Liver (tissue), 9 donors: ENCODE data around the gene REC114. TPM values are rescaled to one million over a fixed set of nuclear protein-coding genes. Genes with fewer than 3 reads are reported as not detected.

Experiments
- DNase-seq: peaks from one replicate; pipeline ENCODE4 v3.0.0-alpha.2; 2017; ENCODE audit warnings: low spot score
- H3K27ac ChIP-seq, 2 donors: one replicate each; pipeline ENCODE4 v1.7.0; 2013; ENCODE audit warnings: inconsistent platforms in 2 of 2, low read length in 2 of 2, control low read depth in 1 of 2, low read depth in 1 of 2, mild to moderate bottlenecking in 1 of 2
- H3K27me3 ChIP-seq, 4 donors: one replicate each; pipeline versions ENCODE4 v1.6.1 to v1.7.0; 2013; ENCODE audit warnings: low read length in 3 of 4, inconsistent platforms in 1 of 4, mild to moderate bottlenecking in 1 of 4, moderate library complexity in 1 of 4; ENCODE audit not compliant: control insufficient read depth in 4 of 4, insufficient read depth in 4 of 4
- H3K36me3 ChIP-seq, 4 donors: one replicate each; pipeline versions ENCODE4 v1.6.1 to v1.7.0; 2013; ENCODE audit warnings: low read length in 3 of 4, mild to moderate bottlenecking in 3 of 4, low read depth in 1 of 4, moderate library complexity in 1 of 4; ENCODE audit not compliant: control insufficient read depth in 4 of 4, insufficient read depth in 3 of 4
- H3K4me1 ChIP-seq, 4 donors: one replicate each; pipeline versions ENCODE4 v1.6.1 to v1.7.0; 2013; ENCODE audit warnings: low read length in 3 of 4, mild to moderate bottlenecking in 3 of 4, moderate library complexity in 1 of 4; ENCODE audit not compliant: control insufficient read depth in 4 of 4, insufficient read depth in 4 of 4
- H3K4me3 ChIP-seq, 3 donors: one replicate each; pipeline versions ENCODE4 v1.6.1 to v1.7.0; 2013; ENCODE audit warnings: low read length in 3 of 3, control low read depth in 1 of 3, low read depth in 1 of 3, mild to moderate bottlenecking in 1 of 3
- H3K9ac ChIP-seq, 2 donors: one replicate each; pipeline ENCODE4 v1.7.0; 2013; ENCODE audit warnings: low read length in 2 of 2, mild to moderate bottlenecking in 2 of 2, moderate library complexity in 2 of 2, control low read depth in 1 of 2, low read depth in 1 of 2
- H3K9me3 ChIP-seq, 4 donors: one replicate each; pipeline versions ENCODE4 v1.6.1 to v1.7.0; 2013; ENCODE audit warnings: low read length in 3 of 4; ENCODE audit not compliant: control insufficient read depth in 4 of 4
- EGR1 ChIP-seq, 2 donors: IDR thresholded peaks; 2 replicates each; pipeline ENCODE4 v1.6.1; 2016 to 2018; ENCODE audit warnings: antibody characterized with exemption in 2 of 2, low read depth in 2 of 2
- FOXA1 ChIP-seq: IDR thresholded peaks from 2 replicates; pipeline ENCODE4 v1.6.1; 2016; ENCODE audit warnings: antibody characterized with exemption
- FOXA2 ChIP-seq: IDR thresholded peaks from 2 replicates; pipeline ENCODE4 v1.6.1; 2016; ENCODE audit warnings: antibody characterized with exemption
- HNF4G ChIP-seq: IDR thresholded peaks from 2 replicates; pipeline ENCODE4 v1.6.1; 2016; ENCODE audit warnings: antibody characterized with exemption
- JUND ChIP-seq, 2 donors: IDR thresholded peaks; 2 replicates each; pipeline ENCODE4 v1.6.1; 2016; ENCODE audit warnings: antibody characterized with exemption in 2 of 2
- MAX ChIP-seq: IDR thresholded peaks from 2 replicates; pipeline ENCODE4 v1.6.1; 2016; ENCODE audit warnings: antibody characterized with exemption
- NR2F2 ChIP-seq: IDR thresholded peaks from 2 replicates; pipeline ENCODE4 v1.6.1; 2016; ENCODE audit warnings: antibody characterized with exemption
- RAD21 ChIP-seq, 2 donors: IDR thresholded peaks; 2 replicates each; pipeline ENCODE4 v1.6.1; 2016; ENCODE audit warnings: antibody characterized with exemption in 2 of 2, mild to moderate bottlenecking in 2 of 2
- SP1 ChIP-seq: IDR thresholded peaks from 2 replicates; pipeline ENCODE4 v1.6.1; 2018; ENCODE audit warnings: antibody characterized with exemption, mild to moderate bottlenecking
- TAF1 ChIP-seq: conservative IDR thresholded peaks from 2 replicates; pipeline ENCODE4 v1.6.1; 2016; ENCODE audit warnings: antibody characterized with exemption, mild to moderate bottlenecking
- YY1 ChIP-seq: IDR thresholded peaks from 2 replicates; pipeline ENCODE4 v1.6.1; 2016; ENCODE audit warnings: antibody characterized with exemption, mild to moderate bottlenecking
- WGBS: extraction: QIAGEN DNeasy Blood & Tissue Kit; methylation state at CpG from one replicate; pipeline ENCODE4 v1.1.7; 2013; 5-methylcytosine and 5-hydroxymethylcytosine counted together
- polyA plus RNA-seq, 2 donors: library from polyadenylated mRNA; stranded (reverse) in 1 of 2; unstranded in 1 of 2; fragments of 200-250 nt in 1 of 2; fragments of >200 nt in 1 of 2; fragmentation: Nextera tagmentation in 1 of 2; extraction: Ambion mirVana in 1 of 2; gene quantifications; one replicate each; pipeline versions ENCODE4 v1.2.1 to v1.2.3, GENCODE V29; 2013 to 2015
- total RNA-seq, 2 donors: library from RNA; depleted of rRNA; stranded (reverse); fragments of >200 nt; gene quantifications; one replicate each; pipeline ENCODE4 v1.2.3, GENCODE V29; 2014
- TF ChIP-seq, protein P1 (sequence below): IDR thresholded peaks from 2 replicates; pipeline ENCODE4 v1.6.1; 2016; ENCODE audit warnings: antibody characterized with exemption, mild to moderate bottlenecking
- TF ChIP-seq, protein P2 (sequence below): IDR thresholded peaks from 2 replicates; pipeline ENCODE4 v1.6.1; 2016; ENCODE audit warnings: antibody characterized with exemption
- TF ChIP-seq, protein P3 (sequence below): fragments of 150-350 bp; IDR thresholded peaks from 2 replicates; pipeline ENCODE4 v1.5.1; 2017; ENCODE audit warnings: improper control_type of control experiment, low read depth, low read length; ENCODE audit not compliant: missing input control
- TF ChIP-seq, protein P4 (sequence below): IDR thresholded peaks from 2 replicates; pipeline ENCODE4 v1.6.1; 2016; ENCODE audit warnings: antibody characterized with exemption
- donor health status: healthy.
- donor health status: healthy.
- donor health status: healthy.
- donor health status: healthy.
- donor health status: healthy.

Gene REC114
- total and polyA plus RNA-seq, 4 donors, result not detected

- no peak overlapping the region for H3K27ac ChIP-seq
- H3K4me3 ChIP-seq, result no peak overlapping the region
- H3K36me3 ChIP-seq, result no peaks in the 10 kb centered on the region
- peaks cover 0 to 15% (median 0%) of the 10 kb centered on the region in 4 donors for H3K27me3 ChIP-seq
- 83% methylated on average over 1 of the region's 1 CpG for WGBS
- no peaks in the 10 kb centered on the region for H3K4me1 ChIP-seq
- TF ChIP-seq YY1, result no peak
- TF ChIP-seq SP1, result no peak
- no peak for TF ChIP-seq RAD21 (IDR thresholded peaks at IDR 0.05)
- TF ChIP-seq, protein P1, sequence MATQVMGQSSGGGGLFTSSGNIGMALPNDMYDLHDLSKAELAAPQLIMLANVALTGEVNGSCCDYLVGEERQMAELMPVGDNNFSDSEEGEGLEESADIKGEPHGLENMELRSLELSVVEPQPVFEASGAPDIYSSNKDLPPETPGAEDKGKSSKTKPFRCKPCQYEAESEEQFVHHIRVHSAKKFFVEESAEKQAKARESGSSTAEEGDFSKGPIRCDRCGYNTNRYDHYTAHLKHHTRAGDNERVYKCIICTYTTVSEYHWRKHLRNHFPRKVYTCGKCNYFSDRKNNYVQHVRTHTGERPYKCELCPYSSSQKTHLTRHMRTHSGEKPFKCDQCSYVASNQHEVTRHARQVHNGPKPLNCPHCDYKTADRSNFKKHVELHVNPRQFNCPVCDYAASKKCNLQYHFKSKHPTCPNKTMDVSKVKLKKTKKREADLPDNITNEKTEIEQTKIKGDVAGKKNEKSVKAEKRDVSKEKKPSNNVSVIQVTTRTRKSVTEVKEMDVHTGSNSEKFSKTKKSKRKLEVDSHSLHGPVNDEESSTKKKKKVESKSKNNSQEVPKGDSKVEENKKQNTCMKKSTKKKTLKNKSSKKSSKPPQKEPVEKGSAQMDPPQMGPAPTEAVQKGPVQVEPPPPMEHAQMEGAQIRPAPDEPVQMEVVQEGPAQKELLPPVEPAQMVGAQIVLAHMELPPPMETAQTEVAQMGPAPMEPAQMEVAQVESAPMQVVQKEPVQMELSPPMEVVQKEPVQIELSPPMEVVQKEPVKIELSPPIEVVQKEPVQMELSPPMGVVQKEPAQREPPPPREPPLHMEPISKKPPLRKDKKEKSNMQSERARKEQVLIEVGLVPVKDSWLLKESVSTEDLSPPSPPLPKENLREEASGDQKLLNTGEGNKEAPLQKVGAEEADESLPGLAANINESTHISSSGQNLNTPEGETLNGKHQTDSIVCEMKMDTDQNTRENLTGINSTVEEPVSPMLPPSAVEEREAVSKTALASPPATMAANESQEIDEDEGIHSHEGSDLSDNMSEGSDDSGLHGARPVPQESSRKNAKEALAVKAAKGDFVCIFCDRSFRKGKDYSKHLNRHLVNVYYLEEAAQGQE, result no peak
- TF ChIP-seq, protein P2, sequence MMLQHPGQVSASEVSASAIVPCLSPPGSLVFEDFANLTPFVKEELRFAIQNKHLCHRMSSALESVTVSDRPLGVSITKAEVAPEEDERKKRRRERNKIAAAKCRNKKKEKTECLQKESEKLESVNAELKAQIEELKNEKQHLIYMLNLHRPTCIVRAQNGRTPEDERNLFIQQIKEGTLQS, result no peak
- no peak for TF ChIP-seq MAX
- no peak for TF ChIP-seq JUND (IDR thresholded peaks at IDR 0.05)
- TF ChIP-seq NR2F2, result no peak
- no peak for TF ChIP-seq HNF4G
- H3K9me3 ChIP-seq, result no peaks in the 10 kb centered on the region
- no peak overlapping the region for H3K9ac ChIP-seq
- no peak for DNase-seq
These were observed 18.5 kb upstream of the REC114 start for GRCh38 chr15:73424506-73424905.

DNA sequence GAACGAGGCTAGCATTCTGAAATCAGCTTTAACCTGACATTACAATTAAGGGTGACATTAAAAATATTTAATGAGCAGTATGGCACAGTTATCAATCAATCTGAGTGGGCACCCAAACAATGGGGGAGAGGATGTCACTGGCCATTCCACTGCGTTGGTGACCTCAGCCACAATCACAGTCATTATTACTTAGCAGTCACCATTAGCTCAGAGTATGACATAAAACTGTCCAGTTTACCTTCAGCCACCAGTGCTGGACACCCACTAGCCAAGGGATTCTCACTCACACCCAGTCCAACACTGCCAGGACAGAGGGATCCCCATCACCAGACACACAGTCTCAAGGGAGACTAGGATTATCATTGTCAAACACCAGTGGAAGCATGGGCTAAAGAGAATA, 17.5 kb upstream of the REC114 start:
- Histone ChIP-seq H3K9ac (no peak overlapping the region), H3K9me3 (no peaks in the 10 kb centered on the region), H3K4me3 (no peak overlapping the region), H3K27me3 (peaks cover 0 to 15% (median 0%) of the 10 kb centered on the region in 4 donors), H3K27ac (no peak overlapping the region), H3K4me1 (no peaks in the 10 kb centered on the region), H3K36me3 (no peaks in the 10 kb centered on the region)
- 71% methylated on average over 2 of the region's 2 CpGs for WGBS
- DNase-seq, result no peak
- TF ChIP-seq, protein P2, result no peak
- TF ChIP-seq YY1 (no peak), EGR1 (IDR thresholded peaks at IDR 0.05; ENCODE audit: low read depth in 2 of 2) (no peak), NR2F2 (no peak), JUND (IDR thresholded peaks at IDR 0.05) (no peak), SP1 (no peak), TAF1 (no peak), RAD21 (IDR thresholded peaks at IDR 0.05) (no peak), FOXA1 (no peak), FOXA2 (no peak)
- TF ChIP-seq, protein P3, sequence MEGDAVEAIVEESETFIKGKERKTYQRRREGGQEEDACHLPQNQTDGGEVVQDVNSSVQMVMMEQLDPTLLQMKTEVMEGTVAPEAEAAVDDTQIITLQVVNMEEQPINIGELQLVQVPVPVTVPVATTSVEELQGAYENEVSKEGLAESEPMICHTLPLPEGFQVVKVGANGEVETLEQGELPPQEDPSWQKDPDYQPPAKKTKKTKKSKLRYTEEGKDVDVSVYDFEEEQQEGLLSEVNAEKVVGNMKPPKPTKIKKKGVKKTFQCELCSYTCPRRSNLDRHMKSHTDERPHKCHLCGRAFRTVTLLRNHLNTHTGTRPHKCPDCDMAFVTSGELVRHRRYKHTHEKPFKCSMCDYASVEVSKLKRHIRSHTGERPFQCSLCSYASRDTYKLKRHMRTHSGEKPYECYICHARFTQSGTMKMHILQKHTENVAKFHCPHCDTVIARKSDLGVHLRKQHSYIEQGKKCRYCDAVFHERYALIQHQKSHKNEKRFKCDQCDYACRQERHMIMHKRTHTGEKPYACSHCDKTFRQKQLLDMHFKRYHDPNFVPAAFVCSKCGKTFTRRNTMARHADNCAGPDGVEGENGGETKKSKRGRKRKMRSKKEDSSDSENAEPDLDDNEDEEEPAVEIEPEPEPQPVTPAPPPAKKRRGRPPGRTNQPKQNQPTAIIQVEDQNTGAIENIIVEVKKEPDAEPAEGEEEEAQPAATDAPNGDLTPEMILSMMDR, result no peak
- TF ChIP-seq, protein P4, sequence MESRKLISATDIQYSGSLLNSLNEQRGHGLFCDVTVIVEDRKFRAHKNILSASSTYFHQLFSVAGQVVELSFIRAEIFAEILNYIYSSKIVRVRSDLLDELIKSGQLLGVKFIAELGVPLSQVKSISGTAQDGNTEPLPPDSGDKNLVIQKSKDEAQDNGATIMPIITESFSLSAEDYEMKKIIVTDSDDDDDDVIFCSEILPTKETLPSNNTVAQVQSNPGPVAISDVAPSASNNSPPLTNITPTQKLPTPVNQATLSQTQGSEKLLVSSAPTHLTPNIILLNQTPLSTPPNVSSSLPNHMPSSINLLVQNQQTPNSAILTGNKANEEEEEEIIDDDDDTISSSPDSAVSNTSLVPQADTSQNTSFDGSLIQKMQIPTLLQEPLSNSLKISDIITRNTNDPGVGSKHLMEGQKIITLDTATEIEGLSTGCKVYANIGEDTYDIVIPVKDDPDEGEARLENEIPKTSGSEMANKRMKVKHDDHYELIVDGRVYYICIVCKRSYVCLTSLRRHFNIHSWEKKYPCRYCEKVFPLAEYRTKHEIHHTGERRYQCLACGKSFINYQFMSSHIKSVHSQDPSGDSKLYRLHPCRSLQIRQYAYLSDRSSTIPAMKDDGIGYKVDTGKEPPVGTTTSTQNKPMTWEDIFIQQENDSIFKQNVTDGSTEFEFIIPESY, result no peak
